ENCODE data around the gene ARHGDIA.
"Not testable (repeated sequence)": the region's sequence is repeated elsewhere in the genome, so short reads cannot be mapped to it uniquely, and the experiment has no call there.

GRCh38 chr17:81840059-81840458, 31.1 kb downstream of the ARHGDIA start:
- TF ChIP-seq, protein P1, sequence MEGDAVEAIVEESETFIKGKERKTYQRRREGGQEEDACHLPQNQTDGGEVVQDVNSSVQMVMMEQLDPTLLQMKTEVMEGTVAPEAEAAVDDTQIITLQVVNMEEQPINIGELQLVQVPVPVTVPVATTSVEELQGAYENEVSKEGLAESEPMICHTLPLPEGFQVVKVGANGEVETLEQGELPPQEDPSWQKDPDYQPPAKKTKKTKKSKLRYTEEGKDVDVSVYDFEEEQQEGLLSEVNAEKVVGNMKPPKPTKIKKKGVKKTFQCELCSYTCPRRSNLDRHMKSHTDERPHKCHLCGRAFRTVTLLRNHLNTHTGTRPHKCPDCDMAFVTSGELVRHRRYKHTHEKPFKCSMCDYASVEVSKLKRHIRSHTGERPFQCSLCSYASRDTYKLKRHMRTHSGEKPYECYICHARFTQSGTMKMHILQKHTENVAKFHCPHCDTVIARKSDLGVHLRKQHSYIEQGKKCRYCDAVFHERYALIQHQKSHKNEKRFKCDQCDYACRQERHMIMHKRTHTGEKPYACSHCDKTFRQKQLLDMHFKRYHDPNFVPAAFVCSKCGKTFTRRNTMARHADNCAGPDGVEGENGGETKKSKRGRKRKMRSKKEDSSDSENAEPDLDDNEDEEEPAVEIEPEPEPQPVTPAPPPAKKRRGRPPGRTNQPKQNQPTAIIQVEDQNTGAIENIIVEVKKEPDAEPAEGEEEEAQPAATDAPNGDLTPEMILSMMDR (IDR thresholded peaks at IDR 0.05), result not testable (repeated sequence)
- not testable (repeated sequence) for TF ChIP-seq POLR2A (IDR thresholded peaks at IDR 0.05); POLR2AphosphoS5 (IDR thresholded peaks at IDR 0.05; ENCODE audit: insufficient read depth in 1 of 2, low read depth in 1 of 2)

Measured in vagina (tissue), 2 donors.